GM12878 (cell line): ENCODE measurements around the gene SNCG.

Experiments
- KDM1A ChIP-seq: fragments of 200-600 bp; sonication (generic); IDR thresholded peaks from 2 replicates; pipeline ENCODE4 v1.6.1; 2016; ENCODE audit warnings: borderline replicate concordance
- POLR2A ChIP-seq: IDR thresholded peaks from 2 replicates; pipeline ENCODE4 v1.6.1; 2011; ENCODE audit warnings: low read depth, mild to moderate bottlenecking, low read length
- REST ChIP-seq: IDR thresholded peaks from 2 replicates; pipeline ENCODE4 v1.6.1; 2012; ENCODE audit warnings: mild to moderate bottlenecking, low read depth, low read length
- RUNX3 ChIP-seq: IDR thresholded peaks from 2 replicates; pipeline ENCODE4 v1.6.1; 2012; ENCODE audit warnings: low read length, inconsistent platforms

DNA sequence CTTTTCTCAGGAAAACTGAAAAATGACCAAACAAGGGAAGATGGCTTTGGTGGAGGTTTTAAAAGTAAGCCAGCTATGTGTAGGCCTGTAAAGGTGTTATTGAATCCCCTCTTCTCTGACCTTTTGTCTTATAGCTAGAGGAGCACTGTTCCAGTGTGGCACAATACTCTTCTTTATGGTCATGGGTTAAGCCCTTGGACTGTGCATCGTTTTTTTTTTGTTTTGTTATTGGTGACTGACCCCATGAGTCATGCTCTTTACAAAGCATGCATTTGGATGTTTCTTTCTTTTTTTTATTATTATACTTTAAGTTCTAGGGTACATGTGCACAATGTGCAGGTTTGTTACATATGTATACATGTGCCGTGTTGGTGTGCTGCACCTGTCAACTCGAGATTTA, 42.1 kb downstream of the SNCG start:
- TF ChIP-seq RUNX3 (no peak), REST (no peak), POLR2A (no peak), KDM1A (no peak)
